Keratinocyte (primary cell): ENCODE results near the gene COASY.

ENCODE experiments used
- EZH2 ChIP-seq: IDR thresholded peaks from one replicate; pipeline ENCODE4 v1.6.1; 2012; ENCODE audit warnings: inconsistent platforms, mild to moderate bottlenecking, low read length, moderate library complexity
- TF ChIP-seq, protein P1 (sequence below), 3 experiments: IDR thresholded peaks in 1 of 3; conservative IDR thresholded peaks in 1 of 3; optimal IDR thresholded peaks in 1 of 3; 2 replicates in 2 of 3; 3 replicates in 1 of 3; pipeline versions ENCODE3 to v1.5.1; 2011; ENCODE audit warnings: low read length in 3 of 3, mild to moderate bottlenecking in 3 of 3, moderate library complexity in 2 of 3, control low read depth in 1 of 3, inconsistent platforms in 1 of 3; ENCODE audit not compliant: insufficient read depth in 2 of 3; ENCODE audit errors: extremely low read depth in 1 of 3

DNA sequence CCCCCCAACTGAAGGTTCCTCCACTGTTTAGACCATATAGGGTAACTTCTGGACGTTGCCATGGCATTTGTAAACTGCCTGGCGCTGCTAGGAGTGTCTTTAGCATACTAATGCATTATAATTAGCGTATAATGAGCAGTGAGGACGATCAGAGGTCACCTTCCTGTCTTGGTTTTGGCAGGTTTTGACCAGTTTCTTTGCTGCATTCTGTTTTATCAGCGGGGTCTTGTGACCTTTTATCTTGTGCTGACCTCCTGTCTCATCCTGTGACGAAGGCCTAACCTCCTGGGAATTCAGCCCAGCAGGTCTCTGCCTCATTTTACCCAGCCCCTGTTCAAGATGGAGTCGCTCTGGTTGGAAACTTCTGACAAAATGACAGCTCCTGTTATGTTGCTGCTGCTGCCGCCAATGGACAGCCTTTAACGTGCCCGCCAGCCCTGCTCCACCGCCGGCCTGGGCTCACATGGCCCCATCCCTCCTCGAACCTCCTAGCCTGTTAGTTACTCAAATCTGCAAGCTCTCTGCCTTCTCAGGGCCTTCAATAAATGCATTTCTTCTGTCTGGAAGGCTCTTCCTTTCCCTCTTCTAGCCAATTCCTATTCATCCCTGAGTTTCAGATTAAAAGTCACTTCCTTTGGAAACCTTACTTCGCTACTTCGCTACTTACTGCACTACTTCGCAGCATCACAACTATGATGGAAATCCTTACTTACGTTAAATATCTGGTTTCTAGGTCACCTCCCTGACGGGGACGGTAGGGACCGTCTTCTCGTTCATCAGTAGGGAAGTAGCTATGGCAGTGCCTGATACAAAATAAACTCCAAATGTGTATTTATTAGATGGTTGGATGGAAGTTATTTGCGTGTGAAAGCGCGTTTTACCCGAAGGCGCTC lies 26.5 kb upstream of the COASY start:
- TF ChIP-seq, protein P1, sequence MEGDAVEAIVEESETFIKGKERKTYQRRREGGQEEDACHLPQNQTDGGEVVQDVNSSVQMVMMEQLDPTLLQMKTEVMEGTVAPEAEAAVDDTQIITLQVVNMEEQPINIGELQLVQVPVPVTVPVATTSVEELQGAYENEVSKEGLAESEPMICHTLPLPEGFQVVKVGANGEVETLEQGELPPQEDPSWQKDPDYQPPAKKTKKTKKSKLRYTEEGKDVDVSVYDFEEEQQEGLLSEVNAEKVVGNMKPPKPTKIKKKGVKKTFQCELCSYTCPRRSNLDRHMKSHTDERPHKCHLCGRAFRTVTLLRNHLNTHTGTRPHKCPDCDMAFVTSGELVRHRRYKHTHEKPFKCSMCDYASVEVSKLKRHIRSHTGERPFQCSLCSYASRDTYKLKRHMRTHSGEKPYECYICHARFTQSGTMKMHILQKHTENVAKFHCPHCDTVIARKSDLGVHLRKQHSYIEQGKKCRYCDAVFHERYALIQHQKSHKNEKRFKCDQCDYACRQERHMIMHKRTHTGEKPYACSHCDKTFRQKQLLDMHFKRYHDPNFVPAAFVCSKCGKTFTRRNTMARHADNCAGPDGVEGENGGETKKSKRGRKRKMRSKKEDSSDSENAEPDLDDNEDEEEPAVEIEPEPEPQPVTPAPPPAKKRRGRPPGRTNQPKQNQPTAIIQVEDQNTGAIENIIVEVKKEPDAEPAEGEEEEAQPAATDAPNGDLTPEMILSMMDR (optimal IDR thresholded peaks at IDR 0.05 in 1 of 3, IDR thresholded peaks at IDR 0.05 in 1 of 3, conservative IDR thresholded peaks at IDR 0.05 in 1 of 3; ENCODE audit: extremely low read depth in 1 of 3, insufficient read depth in 2 of 3, low read length in 3 of 3) = no peak
- no peak for TF ChIP-seq EZH2
